Hepatic stellate cell (primary cell): ENCODE measurements around the gene AGPAT4.

ENCODE experiments used
- DNase-seq: peaks from one replicate; pipeline ENCODE4 v3.0.0; 2011; ENCODE audit warnings: low spot score

AGPAT4 gene

GRCh38 chr6:161110028-161110779 is 163.7 kb downstream of the AGPAT4 start:
- no peak for DNase-seq

GRCh38 chr6:161109366-161109765 is 164.5 kb downstream of the AGPAT4 start:
- DNase-seq = no peak

- DNase-seq = no peak
These were observed 164.9 kb downstream of the AGPAT4 start for GRCh38 chr6:161108916-161109315.

- DNase-seq = no peak
These were observed 165.8 kb downstream of the AGPAT4 start for GRCh38 chr6:161107779-161108730.

GRCh38 chr6:161105408-161105807 is 168.5 kb downstream of the AGPAT4 start:
- DNase-seq = no peak

GRCh38 chr6:161104966-161105365 is 168.9 kb downstream of the AGPAT4 start:
- DNase-seq = no peak

GRCh38 chr6:161103475-161103874 is 170.4 kb downstream of the AGPAT4 start:
- no peak for DNase-seq

- no peak for DNase-seq
These were observed 172.3 kb downstream of the AGPAT4 start for GRCh38 chr6:161101517-161101916.

- DNase-seq = no peak
These were observed 173.8 kb downstream of the AGPAT4 start for GRCh38 chr6:161100072-161100471.

- DNase-seq = no peak
These were observed 177.9 kb downstream of the AGPAT4 start for GRCh38 chr6:161095916-161096315.

GRCh38 chr6:161094955-161095354 is 178.9 kb downstream of the AGPAT4 start:
- no peak for DNase-seq

GRCh38 chr6:161091972-161092701 is 181.7 kb downstream of the AGPAT4 start:
- no peak for DNase-seq

- DNase-seq = no peak
These were observed 182.7 kb downstream of the AGPAT4 start for GRCh38 chr6:161091151-161091550.

GRCh38 chr6:161088676-161089328 is 185.1 kb downstream of the AGPAT4 start:
- no peak for DNase-seq

- no peak for DNase-seq
These were observed 188.6 kb downstream of the AGPAT4 start for GRCh38 chr6:161085246-161085645.

GRCh38 chr6:161082215-161082614 is 191.6 kb downstream of the AGPAT4 start:
- DNase-seq = no peak

- DNase-seq = no peak
These were observed 193.4 kb downstream of the AGPAT4 start for GRCh38 chr6:161080263-161080970.
